HG02973 (cell line): ENCODE results near the gene TAF13.
A peak's percentile ranks its signal among the peaks of the same experiment; 100 is the strongest.
"Not testable (repeated sequence)": the region's sequence is repeated elsewhere in the genome, so short reads cannot be mapped to it uniquely, and the experiment has no call there.

Experiments
- ATAC-seq: cut with Tn5 transposase; IDR thresholded peaks from one replicate; pipeline ENCODE4 v1.9.1; 2021; ENCODE audit warnings: moderate library complexity; ENCODE audit not compliant: unreplicated experiment

Gene TAF13

GRCh38 chr1:109091839-109092193, 16.0 kb upstream of the TAF13 start:
- ATAC-seq = no peak

GRCh38 chr1:109091078-109091838, 15.5 kb upstream of the TAF13 start:
- peak; percentile 43 for ATAC-seq

- peak; percentile 83 for ATAC-seq
These were observed 14.6 kb upstream of the TAF13 start, which contains the start of gene TMEM167B for GRCh38 chr1:109090196-109091077. TMEM167B (plus strand) TSS chr1:109090764; CDS start chr1:109090873, 109 bp downstream.

GRCh38 chr1:109089242-109090015, 13.6 kb upstream of the TAF13 start:
- no peak for ATAC-seq

GRCh38 chr1:109084563-109085517, 9.0 kb upstream of the TAF13 start:
- no peak for ATAC-seq

GRCh38 chr1:109083923-109084322, 8.1 kb upstream of the TAF13 start:
- no peak for ATAC-seq

GRCh38 chr1:109083501-109083900, 7.7 kb upstream of the TAF13 start:
- no peak for ATAC-seq

- ATAC-seq = no peak
These were observed 4.8 kb upstream of the TAF13 start for GRCh38 chr1:109080441-109081082.

GRCh38 chr1:109079240-109079622, 3.4 kb upstream of the TAF13 start:
- ATAC-seq = no peak

- ATAC-seq = no peak
These were observed 2.5 kb upstream of the TAF13 start for GRCh38 chr1:109078317-109078716.

- no peak for ATAC-seq
These were observed 6.5 kb downstream of the TAF13 start for GRCh38 chr1:109069294-109069693.

- ATAC-seq = no peak
These were observed 7.9 kb downstream of the TAF13 start for GRCh38 chr1:109067883-109068282.

GRCh38 chr1:109065137-109065536, 10.7 kb downstream of the TAF13 start:
- ATAC-seq = no peak

- no peak for ATAC-seq
These were observed 14.6 kb downstream of the TAF13 start for GRCh38 chr1:109061183-109061582.

- ATAC-seq = no peak
These were observed 15.1 kb downstream of the TAF13 start for GRCh38 chr1:109060707-109061106.

- ATAC-seq = no peak
These were observed 16.8 kb downstream of the TAF13 start for GRCh38 chr1:109059026-109059425.

GRCh38 chr1:109056064-109056463, 19.7 kb downstream of the TAF13 start:
- ATAC-seq = no peak

- ATAC-seq = not testable (repeated sequence)
These were observed 23.7 kb downstream of the TAF13 start for GRCh38 chr1:109052145-109052544.

GRCh38 chr1:109050228-109050995, 25.4 kb downstream of the TAF13 start:
- ATAC-seq = no peak
